AG08395 (cell line): ENCODE measurements around the gene ABHD12.

Source experiments
- DNase-seq: peaks from one replicate; pipeline ENCODE4 v3.0.0; 2012; ENCODE audit warnings: mixed read lengths, low spot score

ABHD12 gene

GRCh38 chr20:25306991-25307903, 83.4 kb downstream of the ABHD12 start:
- DNase-seq: no peak

GRCh38 chr20:25304025-25304549, 86.5 kb downstream of the ABHD12 start:
- no peak for DNase-seq

- DNase-seq: no peak
Measured at GRCh38 chr20:25303292-25304024, 87.2 kb downstream of the ABHD12 start.

- DNase-seq: no peak
Measured at GRCh38 chr20:25302596-25302995, 88.0 kb downstream of the ABHD12 start.

GRCh38 chr20:25301357-25301920, 89.2 kb downstream of the ABHD12 start:
- no peak for DNase-seq

- peak; percentile 11 for DNase-seq
Measured at GRCh38 chr20:25300496-25301170, 90.0 kb downstream of the ABHD12 start.

- DNase-seq: peak; percentile 31
Measured at GRCh38 chr20:25299806-25300205, 90.8 kb downstream of the ABHD12 start.

- DNase-seq: no peak
Measured at GRCh38 chr20:25297141-25297905, 93.3 kb downstream of the ABHD12 start.

- peak; percentile 46 for DNase-seq
Measured at GRCh38 chr20:25296094-25297093, 94.2 kb downstream of the ABHD12 start.

GRCh38 chr20:25295386-25296093, 95.1 kb downstream of the ABHD12 start:
- DNase-seq: peak; percentile 56

- peak; percentile 75 for DNase-seq
Measured at GRCh38 chr20:25294459-25295385, 95.9 kb downstream of the ABHD12 start.

- no peak for DNase-seq
Measured at GRCh38 chr20:25293910-25294458, 96.7 kb downstream of the ABHD12 start.

GRCh38 chr20:25293507-25293906, 97.1 kb downstream of the ABHD12 start:
- DNase-seq: no peak

GRCh38 chr20:25292176-25292891, 98.3 kb downstream of the ABHD12 start:
- no peak for DNase-seq

GRCh38 chr20:25291432-25292133, 99.1 kb downstream of the ABHD12 start:
- DNase-seq: no peak

GRCh38 chr20:25290646-25291431, 99.8 kb downstream of the ABHD12 start:
- no peak for DNase-seq
